ENCODE results near the gene CCL3.

DNA sequence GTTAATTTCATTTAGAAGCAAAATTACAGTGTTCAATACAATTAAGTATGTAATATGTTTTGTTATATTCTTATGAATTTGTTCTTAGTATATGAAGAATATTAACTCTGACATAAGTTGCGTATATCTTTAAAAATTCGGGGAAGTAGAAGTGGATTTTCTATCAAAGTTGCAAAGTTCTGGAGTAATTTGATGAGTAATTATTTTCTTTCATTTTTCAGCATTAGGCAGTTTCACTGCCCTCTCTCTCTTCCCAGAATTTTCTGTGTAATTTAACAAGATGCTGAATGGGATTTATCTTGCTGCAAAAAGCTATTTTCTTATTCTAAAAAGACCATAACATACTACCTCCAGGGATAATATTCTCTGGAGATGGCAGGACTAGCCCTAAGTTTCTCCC, 34.8 kb downstream of the CCL3 start:
- TF ChIP-seq, protein P1, sequence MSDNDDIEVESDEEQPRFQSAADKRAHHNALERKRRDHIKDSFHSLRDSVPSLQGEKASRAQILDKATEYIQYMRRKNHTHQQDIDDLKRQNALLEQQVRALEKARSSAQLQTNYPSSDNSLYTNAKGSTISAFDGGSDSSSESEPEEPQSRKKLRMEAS (IDR thresholded peaks at IDR 0.05), result no peak
- TF ChIP-seq EZH2 (IDR thresholded peaks at IDR 0.05) (no peak), POLR2A (IDR thresholded peaks at IDR 0.05; ENCODE audit: borderline replicate concordance, extremely low read depth, insufficient read depth, insufficient read length) (no peak)
- TF ChIP-seq, protein P2, sequence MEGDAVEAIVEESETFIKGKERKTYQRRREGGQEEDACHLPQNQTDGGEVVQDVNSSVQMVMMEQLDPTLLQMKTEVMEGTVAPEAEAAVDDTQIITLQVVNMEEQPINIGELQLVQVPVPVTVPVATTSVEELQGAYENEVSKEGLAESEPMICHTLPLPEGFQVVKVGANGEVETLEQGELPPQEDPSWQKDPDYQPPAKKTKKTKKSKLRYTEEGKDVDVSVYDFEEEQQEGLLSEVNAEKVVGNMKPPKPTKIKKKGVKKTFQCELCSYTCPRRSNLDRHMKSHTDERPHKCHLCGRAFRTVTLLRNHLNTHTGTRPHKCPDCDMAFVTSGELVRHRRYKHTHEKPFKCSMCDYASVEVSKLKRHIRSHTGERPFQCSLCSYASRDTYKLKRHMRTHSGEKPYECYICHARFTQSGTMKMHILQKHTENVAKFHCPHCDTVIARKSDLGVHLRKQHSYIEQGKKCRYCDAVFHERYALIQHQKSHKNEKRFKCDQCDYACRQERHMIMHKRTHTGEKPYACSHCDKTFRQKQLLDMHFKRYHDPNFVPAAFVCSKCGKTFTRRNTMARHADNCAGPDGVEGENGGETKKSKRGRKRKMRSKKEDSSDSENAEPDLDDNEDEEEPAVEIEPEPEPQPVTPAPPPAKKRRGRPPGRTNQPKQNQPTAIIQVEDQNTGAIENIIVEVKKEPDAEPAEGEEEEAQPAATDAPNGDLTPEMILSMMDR (IDR thresholded peaks at IDR 0.05 in 2 of 3, conservative IDR thresholded peaks at IDR 0.05 in 1 of 3; ENCODE audit: borderline replicate concordance in 1 of 3, insufficient read depth in 1 of 3, low read depth in 2 of 3, low read length in 2 of 3), result no peak
